Measurements from ENCODE around the gene TEC.

Gene TEC

DNA sequence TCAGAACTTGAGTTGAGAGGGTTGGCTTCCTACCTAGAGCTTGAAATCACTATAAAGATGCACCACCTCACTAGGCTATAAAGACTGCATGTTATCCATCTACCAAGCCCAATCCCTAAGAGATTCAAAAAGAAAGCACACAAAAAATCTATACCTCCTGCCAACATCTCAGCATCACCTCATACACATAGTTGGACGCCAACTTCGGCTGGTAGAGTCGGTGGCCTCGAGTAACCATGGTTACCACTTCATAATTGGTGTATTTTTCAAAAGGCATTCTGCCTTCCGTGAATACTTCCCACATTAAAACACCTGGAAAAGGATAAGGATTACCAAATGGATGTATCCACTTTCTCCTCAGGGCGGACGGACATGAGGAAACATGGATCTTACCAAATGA is 131.1 kb downstream of the TEC start:
- no peak overlapping the region for H3K4me3 ChIP-seq (ENCODE audit: low read depth, low read length)
- DNase-seq (ENCODE audit: low read depth): no peak

DNA sequence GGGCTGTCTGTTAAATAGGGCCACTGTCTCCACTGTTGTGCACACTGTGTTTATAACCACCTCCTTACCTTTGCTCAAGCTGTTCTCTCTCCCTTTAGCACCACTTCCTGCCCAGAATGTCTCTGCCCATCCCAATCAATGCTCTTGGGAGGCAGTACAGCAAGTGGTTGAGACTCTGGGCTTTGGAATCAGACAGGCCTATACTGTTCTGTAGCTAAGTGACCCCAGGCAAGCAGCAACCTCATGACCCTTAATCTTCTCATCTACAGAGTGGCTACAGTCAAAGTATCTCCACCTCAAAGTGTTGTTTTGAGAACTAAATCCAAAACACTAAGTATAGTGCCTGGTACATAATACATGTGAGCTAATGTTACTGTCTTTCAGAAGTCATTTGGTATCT is 131.8 kb downstream of the TEC start:
- DNase-seq (ENCODE audit: low read depth): no peak
- no peak overlapping the region for H3K4me3 ChIP-seq (ENCODE audit: low read depth, low read length)

DNA sequence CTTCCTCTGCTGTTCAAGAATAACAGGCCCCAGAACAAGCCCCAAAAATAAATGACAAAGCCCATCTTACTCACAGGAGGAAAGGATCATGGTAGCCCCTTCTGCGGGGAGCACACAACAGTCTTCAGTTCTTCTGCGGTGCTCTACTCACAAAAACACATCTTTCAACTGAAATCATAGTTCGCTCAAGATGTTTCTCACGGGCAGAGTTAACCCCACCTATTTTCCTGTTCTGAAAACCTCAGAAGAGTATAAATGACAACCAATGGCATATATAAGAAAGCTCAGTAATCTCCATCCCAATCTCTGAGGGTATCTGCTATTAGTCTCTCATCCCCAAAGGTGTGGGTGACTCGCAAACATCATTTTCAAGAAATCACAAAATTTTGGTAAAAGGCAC is 135.6 kb downstream of the TEC start, which contains the start of gene TXK:
TXK (minus strand) TSS at position 170 of the 400 bp plus-strand sequence; CDS start at position 90, 80 bp downstream.
- H3K4me3 ChIP-seq (ENCODE audit: low read depth, low read length): no peak within 1 kb of the TSS
- DNase-seq (ENCODE audit: low read depth): no peak

DNA sequence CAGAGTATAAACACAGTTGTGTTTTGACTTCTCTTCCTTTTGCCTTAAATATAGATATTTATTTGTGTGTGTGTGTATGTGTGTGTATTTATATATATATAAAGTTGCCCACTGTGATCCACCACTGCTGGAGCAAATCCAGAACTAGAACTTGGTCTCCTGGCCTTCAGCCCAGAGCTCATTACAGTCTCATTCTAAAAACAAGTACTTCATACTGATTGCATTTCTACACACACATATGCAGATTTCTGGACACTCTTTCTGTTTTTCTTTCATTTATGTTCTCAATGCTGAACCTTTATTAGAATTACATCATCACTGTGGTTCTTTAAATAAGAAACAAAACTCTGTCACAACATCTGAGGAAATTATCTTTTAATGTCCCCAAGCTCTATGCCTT is 136.0 kb downstream of the TEC start:
- no peak for DNase-seq (ENCODE audit: low read depth)
- no peak overlapping the region for H3K4me3 ChIP-seq (ENCODE audit: low read depth, low read length)

DNA sequence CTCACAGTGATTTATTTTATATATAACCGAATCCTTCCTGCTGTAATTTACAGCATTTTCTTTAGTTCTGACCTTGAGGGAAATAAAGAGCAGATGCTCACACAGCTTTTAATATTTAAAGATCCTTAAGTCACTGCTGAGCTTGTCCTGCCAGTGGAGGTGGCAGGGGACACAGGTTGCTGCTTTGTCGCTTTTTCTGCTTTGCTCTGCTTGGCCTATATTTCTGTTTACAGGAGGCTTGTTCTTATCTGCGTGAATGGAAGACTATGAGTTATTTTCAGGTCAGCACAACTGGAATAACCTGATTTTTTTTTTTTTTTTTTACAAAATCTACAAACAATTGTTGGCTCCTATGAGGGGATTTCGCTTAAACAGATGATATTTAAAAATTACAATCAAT is 137.9 kb downstream of the TEC start:
- no peak overlapping the region for H3K4me3 ChIP-seq (ENCODE audit: low read depth, low read length)
- no peak for DNase-seq (ENCODE audit: low read depth)

DNA sequence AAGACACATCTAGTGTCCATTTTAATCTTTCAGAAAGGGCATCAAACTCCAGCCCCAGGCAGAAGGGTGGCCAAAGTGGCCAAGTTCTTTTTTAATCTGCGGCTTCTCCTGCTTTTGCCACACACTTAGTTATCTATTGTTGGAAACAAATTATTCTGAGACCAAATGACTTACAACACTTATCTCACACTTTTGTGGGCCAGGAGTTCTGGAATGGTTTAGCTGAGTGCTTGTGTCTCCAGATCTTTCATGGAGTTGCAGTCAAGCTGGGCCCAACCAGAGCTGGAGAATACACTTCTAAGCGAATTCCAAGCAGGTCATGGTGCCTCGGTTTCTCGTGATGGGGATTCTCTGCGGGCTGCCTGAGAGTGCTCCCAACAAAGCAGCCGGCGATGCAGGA is 139.5 kb downstream of the TEC start:
- no peak for DNase-seq (ENCODE audit: low read depth)
- no peak overlapping the region for H3K4me3 ChIP-seq (ENCODE audit: low read depth, low read length)

DNA sequence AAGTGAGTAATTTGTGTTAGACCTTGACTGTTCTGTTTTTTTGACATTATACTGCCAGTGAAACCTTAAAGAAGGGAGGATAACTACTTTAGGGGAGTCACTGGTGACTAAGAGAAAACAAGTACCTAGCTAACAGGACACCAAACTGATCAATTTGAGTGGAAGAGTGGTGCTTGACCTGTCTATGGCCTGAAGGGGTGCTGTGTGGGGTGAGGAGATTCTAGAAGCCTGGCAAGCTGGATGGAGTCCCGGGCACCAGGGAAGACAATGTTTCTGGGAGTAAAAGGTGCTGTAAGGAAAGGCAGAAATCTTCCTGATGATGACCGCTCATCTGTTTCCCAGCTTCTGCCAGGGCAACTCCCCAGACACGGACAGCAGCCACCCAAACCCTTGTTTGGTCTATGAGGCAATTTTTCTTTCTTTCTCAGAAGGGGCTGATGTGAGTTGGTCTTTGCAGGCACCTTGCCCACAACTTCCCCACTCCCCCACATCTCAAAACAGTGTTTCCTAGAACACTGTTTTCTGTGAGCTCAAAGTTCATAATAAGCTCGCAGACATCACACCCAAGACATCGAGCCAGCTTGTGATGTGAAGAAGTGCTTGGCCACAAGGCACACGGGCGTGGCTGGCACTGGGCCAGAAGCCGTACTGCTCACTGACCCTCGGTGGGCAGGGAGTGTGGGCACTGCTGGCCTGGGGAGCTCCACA is 140.2 kb downstream of the TEC start:
- DNase-seq (ENCODE audit: low read depth): no peak
- no peak overlapping the region for H3K4me3 ChIP-seq (ENCODE audit: low read depth, low read length)

DNA sequence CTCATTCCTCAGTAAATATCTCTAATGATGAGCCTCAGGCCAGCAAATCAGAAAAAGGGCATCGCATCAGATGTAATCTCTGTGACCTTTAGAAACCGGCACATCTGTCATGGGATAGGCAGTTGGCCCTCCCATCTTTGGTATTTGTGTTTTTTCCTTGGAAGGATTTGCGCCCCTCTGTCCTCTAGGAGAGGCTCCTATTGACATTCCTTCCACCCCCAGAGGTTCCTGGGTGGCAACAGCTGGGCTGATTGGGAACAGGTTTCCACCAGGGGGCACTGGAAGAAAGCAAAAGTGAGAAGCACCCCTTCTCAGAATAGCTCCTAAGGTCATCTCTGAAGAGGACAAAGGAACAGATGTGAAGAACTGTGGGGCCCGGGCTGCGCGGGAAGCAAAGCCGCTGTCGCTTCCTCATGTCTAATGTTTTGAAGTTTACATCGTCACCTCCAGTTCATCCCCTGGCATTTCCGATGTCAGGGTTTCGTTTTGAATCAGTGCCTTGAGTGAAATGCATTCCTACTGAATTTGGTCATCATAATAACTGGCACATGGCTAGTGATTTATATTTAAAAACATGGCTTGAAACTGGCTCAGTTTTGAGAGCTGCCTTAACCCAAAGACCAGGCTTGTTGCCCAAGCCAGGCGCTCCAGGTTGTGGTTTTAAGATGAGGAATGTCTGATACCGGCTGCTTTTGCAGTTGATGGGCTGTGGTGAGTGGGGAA is 141.8 kb downstream of the TEC start:
- DNase-seq (ENCODE audit: low read depth): peak; percentile 80
- peak overlapping the region; percentile 20 for H3K4me3 ChIP-seq (ENCODE audit: low read depth, low read length)

DNA sequence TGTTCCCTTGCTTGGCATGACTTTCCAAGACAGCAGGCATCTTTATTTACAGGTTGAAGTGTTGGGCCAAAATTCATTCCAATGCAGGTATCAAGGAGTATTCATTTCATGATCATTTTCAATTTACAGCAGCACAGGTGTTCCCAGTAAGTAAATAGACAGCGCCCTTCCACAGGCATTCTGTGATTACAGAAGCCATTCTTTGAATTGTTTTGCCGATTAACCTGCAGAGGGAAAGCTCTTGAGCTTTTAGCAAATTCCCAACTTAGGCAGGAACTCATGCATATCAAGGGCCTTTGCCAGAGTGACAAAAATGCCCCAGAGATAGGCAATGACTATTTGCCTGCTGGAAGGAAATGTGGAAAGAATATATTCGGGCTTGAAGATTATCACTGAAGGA is 142.4 kb downstream of the TEC start:
- H3K4me3 ChIP-seq (ENCODE audit: low read depth, low read length): no peak overlapping the region
- DNase-seq (ENCODE audit: low read depth): no peak

DNA sequence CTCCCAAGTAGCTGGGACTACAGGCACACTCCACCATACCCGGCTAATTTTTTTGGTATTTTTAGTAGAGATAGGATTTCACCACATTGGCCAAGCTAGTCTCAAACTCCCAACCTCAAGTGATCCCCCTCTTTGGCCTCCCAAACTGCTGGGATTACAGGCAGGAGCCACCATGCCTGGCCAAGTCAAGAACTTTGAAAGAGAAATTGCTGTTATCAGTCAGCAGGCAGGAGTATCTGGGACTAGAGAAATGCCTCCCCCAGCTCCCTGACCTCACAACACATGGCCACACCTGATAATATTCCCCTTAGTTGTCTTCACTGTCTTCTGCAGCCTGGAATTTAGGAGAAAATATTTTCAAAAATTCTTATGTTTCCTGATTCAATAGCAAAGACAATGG is 143.0 kb downstream of the TEC start:
- DNase-seq (ENCODE audit: low read depth): no peak

DNA sequence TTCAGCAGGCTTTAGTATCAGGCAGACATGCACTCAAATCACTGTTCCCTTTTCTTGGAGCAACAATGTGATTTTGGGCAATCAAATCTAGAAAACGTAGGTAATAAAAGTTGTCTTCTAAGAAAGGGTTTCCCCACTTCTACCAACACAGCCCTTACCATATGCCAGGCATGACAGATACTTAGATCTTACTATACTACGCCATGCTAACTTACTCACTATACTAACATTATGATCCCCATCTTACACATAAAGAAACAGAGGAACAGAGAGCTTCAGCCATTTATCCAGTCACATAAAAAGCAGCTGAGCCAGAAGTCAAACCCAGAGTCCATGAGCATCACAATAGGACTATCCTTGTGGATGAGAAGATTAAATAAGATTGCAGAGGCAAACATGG is 144.8 kb downstream of the TEC start:
- H3K4me3 ChIP-seq (ENCODE audit: low read depth, low read length): no peak overlapping the region
- DNase-seq (ENCODE audit: low read depth): no peak

More for the DNA sequence above, 143.0 kb downstream of the TEC start:
- no peak overlapping the region for H3K4me3 ChIP-seq (ENCODE audit: low read depth, low read length)

DNA sequence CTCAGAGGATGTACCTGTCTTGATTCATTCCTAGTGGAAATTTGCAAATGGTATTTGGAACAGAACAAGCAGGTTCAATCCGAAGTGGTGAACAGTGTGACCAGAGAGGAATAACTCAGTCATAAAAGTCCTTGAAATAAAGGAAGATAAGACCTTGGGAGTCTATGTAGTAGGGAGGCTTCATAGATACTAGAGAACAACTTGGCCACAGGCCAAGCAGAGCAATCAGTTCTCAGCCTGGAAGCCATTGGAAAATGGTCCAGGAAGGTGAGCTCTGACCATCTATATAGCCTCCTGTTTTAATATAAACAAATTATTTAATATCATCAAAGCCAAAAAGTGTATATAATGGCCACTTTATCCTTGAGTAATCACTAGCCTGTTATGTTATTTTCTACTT is 146.9 kb downstream of the TEC start:
- H3K4me3 ChIP-seq (ENCODE audit: low read depth, low read length): no peak overlapping the region
- DNase-seq (ENCODE audit: low read depth): no peak

DNA sequence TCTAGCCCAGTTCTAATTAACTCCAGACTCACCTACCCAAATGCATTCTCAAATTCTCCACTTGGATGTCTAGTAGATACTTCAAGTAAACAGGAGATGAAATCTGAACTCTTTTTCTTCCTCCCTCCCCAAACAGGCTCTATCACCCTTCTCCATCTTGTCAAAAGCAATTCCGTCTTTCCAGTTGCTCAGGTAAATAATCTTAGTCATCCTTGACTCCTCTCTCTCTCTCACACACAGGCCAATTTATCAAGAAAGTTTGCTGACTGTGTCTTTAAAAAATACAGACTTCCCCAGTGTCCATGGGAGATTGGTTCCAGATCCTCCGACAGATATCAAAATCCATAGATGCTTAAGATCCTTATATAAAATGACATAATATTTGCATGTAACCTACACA is 148.5 kb downstream of the TEC start:
- DNase-seq (ENCODE audit: low read depth): no peak
- no peak overlapping the region for H3K4me3 ChIP-seq (ENCODE audit: low read depth, low read length)

DNA sequence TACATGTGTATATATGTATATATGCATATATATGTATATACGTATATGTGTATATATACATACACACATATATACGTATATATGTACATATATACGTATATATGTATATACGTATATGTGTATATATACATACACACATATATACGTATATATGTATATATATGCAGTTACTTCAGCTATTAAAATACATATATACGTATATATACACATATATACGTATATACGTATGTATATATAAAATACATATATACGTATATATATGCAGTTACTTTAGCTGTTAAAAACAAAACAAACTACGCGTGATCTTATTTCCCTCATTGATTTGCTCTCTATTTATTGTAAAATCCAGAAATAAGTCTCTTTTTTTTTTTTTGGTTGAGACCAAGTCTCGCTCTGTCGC is 149.5 kb downstream of the TEC start:
- DNase-seq (ENCODE audit: low read depth): no peak
- H3K4me3 ChIP-seq (ENCODE audit: low read depth, low read length): no peak overlapping the region

DNA sequence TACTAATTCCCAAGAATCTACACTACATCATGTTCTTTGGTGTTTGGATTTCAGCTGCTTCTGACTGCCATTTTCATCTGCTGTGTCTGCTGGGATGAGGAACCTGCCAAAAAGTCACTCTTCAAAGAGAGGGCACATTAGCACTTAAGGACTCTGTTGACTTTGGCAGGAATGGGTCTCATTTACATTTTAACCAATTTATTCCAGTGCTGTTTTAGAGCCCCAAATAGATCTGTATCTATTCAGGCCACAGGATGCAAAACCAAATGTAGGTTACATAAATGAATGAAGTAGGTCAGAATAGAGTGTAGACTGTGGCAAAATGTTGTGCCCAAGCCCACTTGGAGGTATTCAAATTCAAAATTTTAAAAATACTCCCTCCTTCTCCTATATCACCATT is 150.0 kb downstream of the TEC start:
- no peak for DNase-seq (ENCODE audit: low read depth)
- H3K4me3 ChIP-seq (ENCODE audit: low read depth, low read length): no peak overlapping the region

DNA sequence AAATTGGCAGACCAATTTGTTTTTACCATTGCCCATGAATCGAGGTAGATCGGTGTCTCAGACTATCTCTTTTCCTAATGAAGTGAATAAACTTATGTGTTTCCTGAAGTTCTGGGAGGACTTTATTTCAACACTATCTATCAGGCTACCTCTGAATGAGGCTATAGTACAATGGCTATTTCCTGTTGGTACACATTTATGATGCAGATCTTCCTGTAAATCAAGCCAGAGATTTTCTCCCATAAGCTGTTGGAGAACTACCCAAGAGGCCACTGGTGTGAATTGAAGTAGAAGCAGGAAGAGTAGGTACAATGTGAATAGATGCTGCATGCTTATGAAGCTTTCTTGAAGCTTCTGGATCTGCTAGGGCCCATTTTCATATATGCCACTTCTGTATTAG is 151.6 kb downstream of the TEC start:
- DNase-seq (ENCODE audit: low read depth): no peak
- H3K4me3 ChIP-seq (ENCODE audit: low read depth, low read length): no peak overlapping the region

DNA sequence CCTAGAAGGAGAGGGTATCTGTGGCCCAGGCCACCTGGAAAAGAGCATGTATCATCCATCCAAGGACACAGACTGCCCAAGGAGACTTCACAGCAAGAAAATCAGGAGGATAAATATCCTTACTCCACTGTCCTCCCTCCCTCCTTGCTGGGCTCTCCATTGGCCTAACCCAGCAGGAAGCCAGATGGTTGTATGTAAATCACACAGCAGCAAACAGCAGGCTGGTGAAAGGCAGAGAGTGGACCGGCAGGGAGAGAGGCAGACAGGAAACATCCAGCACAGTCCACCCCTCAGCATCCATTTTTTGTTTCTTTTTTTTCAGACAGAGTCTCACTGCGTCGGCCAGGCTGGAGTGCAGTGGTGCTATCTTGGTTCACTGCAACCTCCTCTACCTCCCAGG is 153.1 kb downstream of the TEC start:
- H3K4me3 ChIP-seq (ENCODE audit: low read depth, low read length): no peak overlapping the region
- DNase-seq (ENCODE audit: low read depth): no peak

DNA sequence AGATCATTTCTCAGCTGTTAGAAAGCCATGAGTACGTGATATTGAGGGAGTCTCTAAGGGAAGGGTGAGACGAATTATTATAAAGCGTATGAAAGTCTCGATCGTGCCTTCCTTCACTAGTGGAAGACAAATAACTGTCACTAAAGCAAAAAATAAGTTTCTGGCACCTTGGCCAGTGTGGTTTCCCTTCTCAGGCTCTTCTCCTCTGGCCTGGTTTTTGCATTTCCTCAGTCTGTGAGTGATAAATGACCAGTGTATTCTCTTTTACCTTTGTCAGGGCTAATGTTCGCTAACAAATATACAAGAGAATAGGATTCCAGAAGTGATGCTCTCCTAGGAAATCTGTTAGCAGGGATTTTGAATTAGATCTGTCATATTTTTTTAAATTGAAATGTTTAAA is 155.2 kb downstream of the TEC start:
- no peak overlapping the region for H3K4me3 ChIP-seq (ENCODE audit: low read depth, low read length)
- DNase-seq (ENCODE audit: low read depth): no peak

DNA sequence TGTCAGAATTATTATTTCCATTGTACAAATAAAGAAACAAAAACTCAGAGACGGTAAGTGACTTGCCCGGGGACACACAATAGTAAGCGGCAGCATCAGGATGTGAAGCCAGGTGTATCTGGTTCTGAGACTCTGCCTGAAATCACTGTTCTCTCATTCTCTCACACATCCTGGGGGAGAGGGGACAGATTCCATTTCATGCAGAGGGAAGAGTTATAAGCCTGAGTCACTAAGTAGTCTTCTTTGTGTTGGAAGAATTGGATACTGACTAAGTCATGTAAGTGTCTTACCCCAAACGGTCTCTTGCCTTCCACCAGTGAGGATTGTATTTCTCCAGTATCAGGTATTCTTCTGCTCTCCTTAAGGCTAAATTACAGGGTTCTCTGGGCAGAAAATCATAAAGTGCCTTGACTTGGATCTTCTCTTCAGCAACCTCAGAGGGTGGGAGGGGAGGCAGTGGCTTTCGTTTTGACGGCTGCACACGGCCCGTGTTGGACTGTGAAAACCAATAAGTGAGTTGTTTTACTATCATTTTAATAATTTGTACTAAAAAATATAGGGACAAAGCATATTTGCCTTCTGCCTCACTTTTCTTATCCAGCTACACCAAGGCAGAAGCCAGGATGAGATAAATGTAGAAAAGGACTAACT is 157.5 kb downstream of the TEC start:
- no peak for DNase-seq (ENCODE audit: low read depth)

DNA sequence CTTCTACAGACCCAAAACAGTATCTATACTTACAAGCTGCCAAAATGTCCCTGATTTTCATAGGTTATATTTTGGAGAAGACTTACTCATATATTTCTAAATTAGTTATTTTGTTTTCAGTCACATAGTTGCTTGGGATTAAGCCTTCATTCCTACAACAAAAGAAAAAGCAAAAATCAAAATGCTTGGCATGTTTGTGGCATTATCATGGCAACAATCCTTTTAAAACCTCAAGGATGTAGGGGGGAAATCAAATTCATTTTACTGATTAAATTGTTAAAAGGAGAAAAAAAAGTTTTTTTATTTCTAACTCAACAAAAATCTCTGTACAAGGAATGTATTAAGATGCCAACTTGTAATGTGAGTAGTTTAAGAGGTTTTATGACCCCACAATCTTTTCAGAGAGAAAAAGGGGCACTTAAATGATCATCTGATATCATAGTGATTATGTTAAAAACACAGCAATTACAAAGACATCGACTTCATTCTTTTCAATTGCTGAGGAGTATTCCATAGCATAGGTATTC is 159.1 kb downstream of the TEC start:
- no peak overlapping the region for H3K4me3 ChIP-seq (ENCODE audit: low read depth, low read length)
- no peak for DNase-seq (ENCODE audit: low read depth)

More for the DNA sequence above, 157.5 kb downstream of the TEC start:
- H3K4me3 ChIP-seq (ENCODE audit: low read depth, low read length): no peak overlapping the region
